Prostate gland (tissue), 2 donors: ENCODE results near the gene SEZ6L2. TPM values are rescaled to one million over a fixed set of nuclear protein-coding genes. Genes with fewer than 3 reads are reported as not detected.

Experiments used
- DNase-seq: peaks from one replicate; pipeline ENCODE4 v3.0.0-alpha.2; 2019; ENCODE audit warnings: low spot score
- H3K27ac ChIP-seq, 2 donors: fragments of 200-600 bp; sonication (generic); 2 replicates each; pipeline ENCODE4 v1.5.1; 2017 to 2019
- H3K27me3 ChIP-seq: fragments of 200-600 bp; sonication (generic); replicated peaks from 2 replicates; pipeline ENCODE4 v1.5.1; 2019; ENCODE audit not compliant: insufficient read depth
- H3K36me3 ChIP-seq, 2 donors: fragments of 200-600 bp; sonication (generic); 1 replicate in 1 of 2; 2 replicates in 1 of 2; pipeline versions ENCODE4 v1.5.1 to v1.8.1; 2017 to 2019
- H3K4me1 ChIP-seq: fragments of 200-600 bp; sonication (generic); replicated peaks from 2 replicates; pipeline ENCODE4 v1.5.1; 2019
- H3K4me3 ChIP-seq, 2 donors: fragments of 200-600 bp; sonication (generic); 2 replicates each; pipeline ENCODE4 v1.5.1; 2017 to 2019
- H3K9me3 ChIP-seq: fragments of 200-600 bp; sonication (generic); 2 replicates; pipeline ENCODE4 v1.5.1; 2017
- POLR2A ChIP-seq: fragments of 450-650 bp; IDR thresholded peaks from one replicate; pipeline ENCODE4 v1.6.1; 2016; ENCODE audit warnings: antibody characterized with exemption, mild to moderate bottlenecking
- POLR2AphosphoS5 ChIP-seq: sonication (generic); formaldehyde crosslinking; IDR thresholded peaks from one replicate; pipeline ENCODE4 v1.6.1; 2017; ENCODE audit warnings: antibody characterized with exemption
- WGBS: methylation state at CpG from one replicate; pipeline ENCODE4 v1.1.5; 2018; 5-methylcytosine and 5-hydroxymethylcytosine counted together
- intact Hi-C: fragments of 100-400 bp; cut with DNase I; formaldehyde crosslinking; loops from one replicate; pipeline ENCODE4 v1.14.2; 2022
- total RNA-seq, 2 donors: library from RNA; depleted of rRNA; stranded (reverse); fragments of >200 nt; gene quantifications; one replicate each; pipeline ENCODE4 v1.1.0, GENCODE V29; 2016
- TF ChIP-seq, protein P1 (sequence below), 4 experiments: fragments of 200-600 bp in 2 of 4; fragments of 450-650 bp in 2 of 4; sonication (generic) in 2 of 4; IDR thresholded peaks; 1 replicate in 3 of 4; 2 replicates in 1 of 4; pipeline ENCODE4 v1.5.1; 2016 to 2019; ENCODE audit warnings: antibody characterized with exemption in 4 of 4, mild to moderate bottlenecking in 2 of 4, moderate library complexity in 2 of 4

Gene SEZ6L2
- total RNA-seq, 2 donors from 2014 or later: 60.7 to 62.9 TPM

DNA sequence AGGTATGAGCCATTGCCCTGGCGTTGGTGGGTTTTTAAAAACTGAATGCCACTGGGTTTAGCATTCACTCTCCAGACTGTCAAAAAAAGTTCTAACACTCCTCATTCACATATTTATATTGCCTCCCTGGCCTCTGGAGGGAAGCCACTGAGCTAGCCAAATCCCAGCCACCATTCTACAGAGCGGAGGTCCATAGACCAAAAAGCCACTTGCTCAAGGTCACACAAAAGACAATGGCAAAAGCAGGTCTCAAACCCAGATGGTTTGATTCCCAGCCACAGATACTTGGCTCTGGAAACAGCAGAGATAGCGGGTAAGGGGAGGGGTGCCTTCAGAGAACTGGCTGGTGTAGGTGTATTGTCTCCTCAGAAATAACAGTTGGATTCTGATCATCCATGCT, 18.3 kb downstream of the SEZ6L2 start:
- TF ChIP-seq, protein P1, sequence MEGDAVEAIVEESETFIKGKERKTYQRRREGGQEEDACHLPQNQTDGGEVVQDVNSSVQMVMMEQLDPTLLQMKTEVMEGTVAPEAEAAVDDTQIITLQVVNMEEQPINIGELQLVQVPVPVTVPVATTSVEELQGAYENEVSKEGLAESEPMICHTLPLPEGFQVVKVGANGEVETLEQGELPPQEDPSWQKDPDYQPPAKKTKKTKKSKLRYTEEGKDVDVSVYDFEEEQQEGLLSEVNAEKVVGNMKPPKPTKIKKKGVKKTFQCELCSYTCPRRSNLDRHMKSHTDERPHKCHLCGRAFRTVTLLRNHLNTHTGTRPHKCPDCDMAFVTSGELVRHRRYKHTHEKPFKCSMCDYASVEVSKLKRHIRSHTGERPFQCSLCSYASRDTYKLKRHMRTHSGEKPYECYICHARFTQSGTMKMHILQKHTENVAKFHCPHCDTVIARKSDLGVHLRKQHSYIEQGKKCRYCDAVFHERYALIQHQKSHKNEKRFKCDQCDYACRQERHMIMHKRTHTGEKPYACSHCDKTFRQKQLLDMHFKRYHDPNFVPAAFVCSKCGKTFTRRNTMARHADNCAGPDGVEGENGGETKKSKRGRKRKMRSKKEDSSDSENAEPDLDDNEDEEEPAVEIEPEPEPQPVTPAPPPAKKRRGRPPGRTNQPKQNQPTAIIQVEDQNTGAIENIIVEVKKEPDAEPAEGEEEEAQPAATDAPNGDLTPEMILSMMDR (IDR thresholded peaks at IDR 0.05): no peak
- no peak for TF ChIP-seq POLR2AphosphoS5
- TF ChIP-seq POLR2A: no peak
- Histone ChIP-seq H3K27ac (no peak overlapping the region), H3K4me3 (no peak overlapping the region), H3K4me1 (no peaks in the 10 kb centered on the region), H3K36me3 (no peaks in the 10 kb centered on the region), H3K9me3 (no peaks in the 10 kb centered on the region), H3K27me3 (no peaks in the 10 kb centered on the region)
- no peak for DNase-seq
- intact Hi-C loops: no loop called here
- 98% methylated on average over 3 of the region's 3 CpGs for WGBS

DNA sequence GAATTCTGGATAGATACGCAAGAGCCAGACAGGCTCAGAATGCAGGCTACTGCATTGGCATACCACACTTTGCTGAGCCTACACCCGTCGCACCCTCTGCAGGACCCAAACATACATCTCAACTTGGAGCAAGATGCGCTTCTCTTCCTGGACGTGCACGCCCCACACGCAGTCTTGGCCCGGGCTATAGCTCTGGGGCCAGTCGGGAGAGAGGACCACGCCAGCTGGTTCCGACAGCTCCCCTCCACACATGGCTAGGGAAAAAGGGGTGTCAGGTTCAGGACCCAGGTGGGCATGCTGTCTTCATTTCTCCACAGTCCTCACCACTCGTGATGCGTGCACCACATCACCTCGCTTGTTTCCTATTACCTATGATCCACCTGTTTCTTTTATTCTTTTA, 21.2 kb downstream of the SEZ6L2 start:
- DNase-seq: no peak
- intact Hi-C loops: no loop called here
- no peak overlapping the region for H3K4me3 ChIP-seq
- no peaks in the 10 kb centered on the region for H3K27me3 ChIP-seq
- no peaks in the 10 kb centered on the region for H3K9me3 ChIP-seq
- no peaks in the 10 kb centered on the region for H3K36me3 ChIP-seq
- no peak overlapping the region for H3K27ac ChIP-seq
- H3K4me1 ChIP-seq: no peaks in the 10 kb centered on the region
- 93% methylated on average over 14 of the region's 14 CpGs for WGBS
- TF ChIP-seq POLR2A: no peak
- no peak for TF ChIP-seq POLR2AphosphoS5
- TF ChIP-seq, protein P1 (IDR thresholded peaks at IDR 0.05): no peak

DNA sequence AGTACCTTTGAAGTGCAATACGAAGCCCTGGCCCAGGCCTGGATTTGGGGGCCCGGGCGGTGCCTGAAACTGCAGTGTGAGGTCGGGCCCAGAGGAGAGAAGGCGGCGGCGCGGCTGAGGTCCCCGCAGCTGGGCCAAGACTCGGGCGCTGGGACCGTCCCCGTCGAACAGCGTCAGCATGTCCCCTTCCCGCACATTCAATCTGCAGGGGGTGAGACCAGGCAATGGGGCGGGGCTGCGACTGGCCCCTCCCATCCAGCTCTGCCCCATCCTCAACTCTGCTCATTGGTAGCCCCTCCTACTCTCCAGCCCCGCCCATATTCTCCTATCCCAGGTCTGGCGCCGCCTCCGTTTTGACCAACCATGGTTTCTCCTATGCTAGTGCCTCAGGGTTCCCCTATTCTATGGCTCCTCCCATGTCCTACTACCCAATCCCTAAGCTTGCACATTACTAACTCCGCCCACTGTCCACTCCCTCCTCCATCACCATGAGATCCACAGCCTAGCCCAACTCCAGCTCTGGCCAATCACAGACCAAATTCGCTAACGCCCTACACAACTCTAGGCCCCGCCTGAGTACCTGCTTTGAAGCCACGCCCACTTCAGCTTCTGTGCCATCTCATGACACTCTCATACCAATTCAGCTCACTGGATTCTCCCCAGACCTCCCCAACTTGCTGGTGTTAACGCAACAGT, 21.9 kb downstream of the SEZ6L2 start:
- Histone ChIP-seq H3K4me3 (no peak overlapping the region), H3K4me1 (no peaks in the 10 kb centered on the region), H3K27me3 (no peaks in the 10 kb centered on the region), H3K36me3 (no peaks in the 10 kb centered on the region), H3K27ac (no peak overlapping the region), H3K9me3 (no peaks in the 10 kb centered on the region)
- DNase-seq: no peak
- no peak for TF ChIP-seq POLR2A
- TF ChIP-seq POLR2AphosphoS5: no peak
- TF ChIP-seq, protein P1 (IDR thresholded peaks at IDR 0.05): no peak
- WGBS: 20% methylated on average over 27 of the region's 28 CpGs
- intact Hi-C loops: no loop called here

DNA sequence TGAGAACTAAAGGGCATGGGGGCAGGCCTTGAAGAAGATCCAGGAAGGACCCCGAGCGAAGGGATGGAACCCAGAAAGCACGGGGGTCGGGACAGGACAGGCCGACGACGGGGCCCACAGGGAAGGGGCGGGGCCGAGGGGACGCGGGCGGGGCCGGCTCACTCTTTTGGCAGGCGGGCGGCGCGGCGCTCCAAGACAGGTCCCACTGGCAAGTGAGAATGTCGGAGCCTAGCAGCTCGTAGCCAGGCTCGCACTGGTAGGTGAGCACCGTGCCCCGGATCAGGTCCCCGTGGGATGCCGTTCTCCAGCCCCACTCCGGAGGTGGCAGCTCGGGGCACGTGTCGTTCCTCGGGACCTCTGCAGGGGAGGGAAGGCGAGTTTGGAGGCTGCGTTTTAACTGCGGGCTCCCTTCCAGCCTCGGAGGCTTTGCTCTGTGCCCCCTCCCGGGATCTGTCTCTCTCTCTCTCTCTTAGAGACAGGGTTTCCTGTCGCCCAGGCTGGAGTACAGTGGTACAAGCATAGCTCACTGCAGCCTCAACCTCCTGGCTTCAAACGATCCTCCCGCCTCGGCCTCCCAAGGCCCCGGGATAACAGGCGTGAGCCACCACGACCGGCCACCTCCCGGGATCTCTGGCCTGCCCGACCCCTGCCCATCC, 22.6 kb downstream of the SEZ6L2 start:
- no peak overlapping the region for H3K4me3 ChIP-seq
- 20% methylated on average over 45 of the region's 45 CpGs for WGBS
- no peak overlapping the region for H3K27ac ChIP-seq
- no peaks in the 10 kb centered on the region for H3K27me3 ChIP-seq
- intact Hi-C loops: no loop called here
- no peak for TF ChIP-seq POLR2A
- no peak for TF ChIP-seq POLR2AphosphoS5
- TF ChIP-seq, protein P1 (IDR thresholded peaks at IDR 0.05): no peak
- no peaks in the 10 kb centered on the region for H3K9me3 ChIP-seq
- H3K4me1 ChIP-seq: no peaks in the 10 kb centered on the region
- no peaks in the 10 kb centered on the region for H3K36me3 ChIP-seq
- DNase-seq: no peak

DNA sequence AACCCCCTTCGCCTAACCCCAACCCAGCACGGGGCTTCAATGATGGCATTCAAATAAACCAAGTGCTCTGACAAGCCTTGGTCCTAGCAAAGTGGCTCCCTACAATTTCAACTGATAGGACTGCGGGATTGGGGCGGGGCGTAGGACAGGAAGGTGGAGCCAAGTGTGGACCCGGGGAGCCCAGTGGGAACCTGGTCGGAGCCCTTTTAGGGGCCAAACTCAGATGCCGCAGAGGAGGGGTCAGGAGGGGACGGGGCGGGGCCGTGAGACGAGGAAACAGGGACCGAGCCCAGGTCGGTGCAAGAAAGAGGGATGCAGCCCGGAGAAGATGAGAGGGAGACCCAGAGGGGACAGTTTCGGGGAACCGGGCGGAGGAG, 23.1 kb downstream of the SEZ6L2 start:
- no peak overlapping the region for H3K4me3 ChIP-seq
- H3K4me1 ChIP-seq: no peaks in the 10 kb centered on the region
- TF ChIP-seq POLR2A (no peak), POLR2AphosphoS5 (no peak)
- TF ChIP-seq, protein P1 (IDR thresholded peaks at IDR 0.05): no peak
- no peaks in the 10 kb centered on the region for H3K9me3 ChIP-seq
- WGBS: 41% methylated on average over 18 of the region's 18 CpGs
- no peak overlapping the region for H3K27ac ChIP-seq
- intact Hi-C loops: no loop called here
- H3K36me3 ChIP-seq: no peaks in the 10 kb centered on the region
- DNase-seq: no peak
- H3K27me3 ChIP-seq: no peaks in the 10 kb centered on the region
